GM12873 (cell line): ENCODE results near the gene TANGO2.

ENCODE experiments used
- TF ChIP-seq, protein P1 (sequence below): IDR thresholded peaks from 2 replicates; pipeline ENCODE4 v1.5.1; 2012; ENCODE audit warnings: low read depth, mild to moderate bottlenecking, moderate library complexity, low read length, control low read depth; ENCODE audit not compliant: insufficient read depth; ENCODE audit errors: missing control alignments

TANGO2 gene

GRCh38 chr22:19984851-19985811, 35.8 kb upstream of the TANGO2 start:
- TF ChIP-seq, protein P1, sequence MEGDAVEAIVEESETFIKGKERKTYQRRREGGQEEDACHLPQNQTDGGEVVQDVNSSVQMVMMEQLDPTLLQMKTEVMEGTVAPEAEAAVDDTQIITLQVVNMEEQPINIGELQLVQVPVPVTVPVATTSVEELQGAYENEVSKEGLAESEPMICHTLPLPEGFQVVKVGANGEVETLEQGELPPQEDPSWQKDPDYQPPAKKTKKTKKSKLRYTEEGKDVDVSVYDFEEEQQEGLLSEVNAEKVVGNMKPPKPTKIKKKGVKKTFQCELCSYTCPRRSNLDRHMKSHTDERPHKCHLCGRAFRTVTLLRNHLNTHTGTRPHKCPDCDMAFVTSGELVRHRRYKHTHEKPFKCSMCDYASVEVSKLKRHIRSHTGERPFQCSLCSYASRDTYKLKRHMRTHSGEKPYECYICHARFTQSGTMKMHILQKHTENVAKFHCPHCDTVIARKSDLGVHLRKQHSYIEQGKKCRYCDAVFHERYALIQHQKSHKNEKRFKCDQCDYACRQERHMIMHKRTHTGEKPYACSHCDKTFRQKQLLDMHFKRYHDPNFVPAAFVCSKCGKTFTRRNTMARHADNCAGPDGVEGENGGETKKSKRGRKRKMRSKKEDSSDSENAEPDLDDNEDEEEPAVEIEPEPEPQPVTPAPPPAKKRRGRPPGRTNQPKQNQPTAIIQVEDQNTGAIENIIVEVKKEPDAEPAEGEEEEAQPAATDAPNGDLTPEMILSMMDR, result no peak

DNA sequence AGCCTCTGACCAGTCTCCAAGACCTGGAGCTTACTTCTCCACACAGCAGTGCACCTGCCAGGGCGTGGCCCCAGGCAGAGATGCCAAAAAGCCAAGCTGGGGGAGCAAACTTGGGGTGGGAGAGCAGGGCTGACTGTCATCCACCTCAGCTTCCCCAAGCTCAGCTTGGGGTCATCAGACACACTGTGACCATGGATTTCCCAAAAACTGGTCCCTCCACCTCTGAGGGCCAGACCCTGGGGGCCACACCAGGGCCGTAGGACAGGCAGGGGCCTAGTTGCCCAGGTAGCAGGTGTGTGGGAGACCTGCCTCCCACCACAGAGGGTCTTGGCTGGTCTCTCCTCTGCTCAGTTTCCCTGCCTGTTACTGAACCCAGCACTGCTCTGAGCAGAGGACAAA, 34.9 kb upstream of the TANGO2 start:
- TF ChIP-seq, protein P1, result no peak

- TF ChIP-seq, protein P1, result no peak
These were observed 34.2 kb upstream of the TANGO2 start for GRCh38 chr22:19986410-19987341.

- TF ChIP-seq, protein P1, result no peak
These were observed 33.3 kb upstream of the TANGO2 start for GRCh38 chr22:19987394-19988306.

DNA sequence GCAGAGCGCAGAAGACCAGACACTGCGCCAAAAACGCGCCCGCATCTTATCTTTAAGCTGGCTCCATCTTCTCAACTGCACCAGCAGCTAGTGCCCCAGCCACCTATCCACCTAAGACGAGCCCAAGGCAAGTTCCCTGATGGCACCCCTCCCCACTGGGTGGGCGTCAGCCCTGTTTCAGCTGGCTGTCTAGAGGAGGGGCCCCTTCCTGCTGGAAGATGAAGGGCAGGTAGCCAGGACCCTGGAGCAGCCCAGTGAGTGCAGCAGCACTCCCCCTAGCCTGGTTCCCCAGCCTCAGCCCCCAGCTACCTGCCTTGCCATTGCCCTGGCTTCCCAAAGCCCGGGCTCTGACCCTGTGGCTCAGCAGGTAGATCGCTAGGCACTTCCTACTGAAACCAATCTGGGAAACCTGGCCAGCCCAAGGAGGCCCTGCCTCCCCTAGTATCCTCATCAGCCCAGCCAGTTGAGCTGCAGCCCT, 32.5 kb upstream of the TANGO2 start:
- TF ChIP-seq, protein P1, result no peak

DNA sequence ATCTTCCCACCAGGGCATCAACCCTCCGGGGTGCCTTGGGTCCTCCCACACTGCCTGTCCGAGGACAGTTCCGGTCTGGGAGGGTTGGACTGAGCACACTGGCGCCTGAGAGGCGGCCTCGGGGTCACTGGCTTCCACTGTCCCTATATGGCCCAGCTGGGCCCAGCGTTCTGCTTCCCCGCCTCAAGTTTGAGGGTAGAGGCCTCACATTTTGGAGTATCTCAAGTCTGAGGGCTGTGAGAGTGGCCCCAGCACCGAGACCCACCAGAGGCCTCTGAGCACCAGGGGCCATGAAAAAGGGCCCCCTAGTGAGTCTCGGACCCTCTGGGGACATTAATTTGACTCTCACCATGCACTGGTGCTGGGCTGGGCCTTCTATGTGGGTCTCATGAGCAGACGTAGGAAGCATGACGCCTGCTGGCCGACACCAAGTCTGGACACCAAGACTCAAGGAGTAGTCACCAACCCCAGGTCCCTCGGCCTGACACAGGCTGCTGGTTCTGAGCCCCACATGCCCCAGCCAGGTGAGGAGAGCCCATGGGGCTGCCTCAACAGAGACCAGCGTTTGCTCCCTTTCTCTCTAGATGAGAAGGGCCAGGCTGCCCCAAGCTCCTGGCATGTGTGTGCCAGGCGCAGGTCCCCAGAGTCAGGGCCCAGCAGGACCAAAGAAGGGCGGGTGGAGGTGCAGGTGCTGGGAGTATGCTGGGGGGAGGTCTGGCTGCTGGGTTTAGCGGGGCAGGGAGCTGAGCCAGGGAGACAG, 31.8 kb upstream of the TANGO2 start:
- TF ChIP-seq, protein P1, result no peak
